GM13976 (cell line): ENCODE results near the gene PAX5.

Experiments
- DNase-seq: peaks from one replicate; pipeline ENCODE4 v3.0.0; 2012; ENCODE audit warnings: low spot score
- CTCF ChIP-seq: IDR thresholded peaks from 2 replicates; pipeline ENCODE4 v1.5.1; 2012; ENCODE audit warnings: borderline replicate concordance, mild to moderate bottlenecking; ENCODE audit not compliant: insufficient read depth; ENCODE audit errors: extremely low read depth, missing control alignments, control extremely low read depth
- in situ Hi-C: fragments of 300-500 bp; cut with MboI; formaldehyde crosslinking; loops from one replicate; pipeline ENCODE4 v1.12.0; 2022; ENCODE audit warnings: low sequenced_read_pairs, mixed read lengths, inconsistent platforms; ENCODE audit not compliant: unreplicated experiment

Gene PAX5

GRCh38 chr9:36892279-36892678, 141.8 kb downstream of the PAX5 start:
- no peak for DNase-seq
- in situ Hi-C loops: no loop called here
- no peak for TF ChIP-seq CTCF

- TF ChIP-seq CTCF: no peak
- no peak for DNase-seq
- in situ Hi-C loops: no loop called here
Measured at GRCh38 chr9:36891341-36891811, 142.7 kb downstream of the PAX5 start.

GRCh38 chr9:36889844-36890243, 144.2 kb downstream of the PAX5 start:
- in situ Hi-C loops: no loop called here
- TF ChIP-seq CTCF: no peak

GRCh38 chr9:36888551-36888950, 145.5 kb downstream of the PAX5 start:
- TF ChIP-seq CTCF: no peak
- in situ Hi-C loops: no loop called here
- DNase-seq: no peak

More at GRCh38 chr9:36889844-36890243, 144.2 kb downstream of the PAX5 start:
- no peak for DNase-seq

GRCh38 chr9:36884721-36885120, 149.3 kb downstream of the PAX5 start:
- in situ Hi-C loops: no loop called here
- TF ChIP-seq CTCF: no peak
- DNase-seq: no peak

GRCh38 chr9:36882594-36882993, 151.5 kb downstream of the PAX5 start:
- no peak for TF ChIP-seq CTCF
- DNase-seq: no peak
- in situ Hi-C loops: no loop called here
